Osteoblast (primary cell): ENCODE data around the gene MGAT5. TPM values are rescaled to one million over a fixed set of nuclear protein-coding genes. Genes with fewer than 3 reads are reported as not detected.

Experiments used
- DNase-seq: peaks from one replicate; pipeline ENCODE4 v3.0.0; 2011; ENCODE audit warnings: low spot score, mixed read lengths; ENCODE audit not compliant: insufficient read length; ENCODE audit errors: missing footprints
- H2AFZ ChIP-seq: 2 replicates; pipeline ENCODE4 v1.6.0; 2011; ENCODE audit warnings: mild to moderate bottlenecking, low read length
- H3K27ac ChIP-seq: 2 replicates; pipeline ENCODE4 v1.5.1; 2011; ENCODE audit warnings: mild to moderate bottlenecking, low read depth, low read length, moderate library complexity
- H3K27me3 ChIP-seq: 2 replicates; pipeline ENCODE4 v1.6.0; 2012; ENCODE audit warnings: mild to moderate bottlenecking, control low read depth, inconsistent platforms, low read length, moderate library complexity; ENCODE audit not compliant: insufficient read depth
- H3K36me3 ChIP-seq: 2 replicates; pipeline ENCODE4 v1.5.1; 2011; ENCODE audit warnings: mild to moderate bottlenecking, low read length, control low read depth, moderate library complexity; ENCODE audit not compliant: insufficient read depth
- H3K4me1 ChIP-seq: 2 replicates; pipeline ENCODE4 v1.5.1; 2011; ENCODE audit warnings: mild to moderate bottlenecking, low read length, control low read depth, moderate library complexity; ENCODE audit not compliant: insufficient read depth
- H3K4me2 ChIP-seq: 2 replicates; pipeline ENCODE4 v1.6.0; 2011; ENCODE audit warnings: mild to moderate bottlenecking, low read length; ENCODE audit not compliant: insufficient read depth
- H3K4me3 ChIP-seq: fragments of 200-600 bp; sonication (generic); 3 replicates; pipeline ENCODE4 v1.5.1; 2012; ENCODE audit warnings: mild to moderate bottlenecking, low read length, inconsistent platforms; ENCODE audit not compliant: insufficient read depth
- H3K79me2 ChIP-seq: 2 replicates; pipeline ENCODE4 v1.6.0; 2012; ENCODE audit warnings: mild to moderate bottlenecking, low read length, control low read depth, inconsistent platforms; ENCODE audit not compliant: insufficient read depth
- H3K9me3 ChIP-seq: 2 replicates; pipeline ENCODE4 v1.5.1; 2011; ENCODE audit warnings: low read depth, low read length, control low read depth
- H4K20me1 ChIP-seq: 2 replicates; pipeline ENCODE4 v1.6.0; 2012; ENCODE audit warnings: mild to moderate bottlenecking, low read length, control low read depth; ENCODE audit not compliant: insufficient read depth
- total RNA-seq: library from RNA; depleted of rRNA; stranded (reverse); fragments of >200 nt; gene quantifications from 2 replicates; pipeline ENCODE4 v1.2.3, GENCODE V29; 2012
- TF ChIP-seq, protein P1 (sequence below): IDR thresholded peaks from 2 replicates; pipeline ENCODE4 v1.5.1; 2011; ENCODE audit warnings: mild to moderate bottlenecking, low read depth, low read length, moderate library complexity; ENCODE audit errors: extremely low read depth

MGAT5 gene
- total RNA-seq, 1 donor, result 29.7 TPM

DNA sequence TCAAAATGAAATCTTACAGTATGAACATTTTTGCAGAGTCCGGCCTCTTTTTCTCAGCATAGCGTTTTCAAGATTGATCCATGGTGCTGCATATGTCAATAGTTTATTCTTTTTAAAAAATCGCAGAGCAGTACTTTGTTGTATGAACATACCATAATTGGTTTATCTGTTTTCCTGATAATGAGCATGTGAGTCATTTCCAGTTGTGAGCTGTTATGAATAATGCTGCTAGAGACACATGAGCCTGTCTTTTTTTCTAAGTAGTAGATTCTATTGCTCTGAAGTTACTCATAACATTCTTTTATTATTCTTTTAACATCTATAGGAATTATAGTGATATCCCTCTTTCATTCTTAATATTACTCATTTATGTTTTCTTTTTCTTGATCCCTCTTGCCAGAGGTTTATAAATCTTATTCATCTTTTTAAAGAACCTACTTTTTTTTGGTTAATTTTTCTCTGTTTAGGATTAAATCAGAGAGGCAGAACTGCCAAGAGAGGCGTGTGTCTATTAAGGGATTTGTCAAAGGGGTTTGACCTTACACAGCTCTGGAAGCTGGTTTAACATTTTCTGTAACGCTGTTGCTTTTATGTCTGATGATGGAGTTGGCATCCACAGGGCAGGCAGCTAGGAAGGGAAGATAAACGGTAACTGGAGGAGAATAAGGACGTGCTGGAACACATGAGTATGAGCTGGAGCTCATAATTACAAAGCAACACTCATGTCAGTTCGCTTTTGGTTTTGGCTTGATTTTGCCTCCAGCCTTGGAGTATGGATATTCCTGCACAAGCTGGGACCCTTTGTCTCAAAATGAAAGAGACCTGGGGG is 47.4 kb downstream of the MGAT5 start:
- Histone ChIP-seq H3K79me2 (no peaks in the 10 kb centered on the region), H2AFZ (peak overlapping the region; percentile 56), H4K20me1 (peaks cover 4% of the 10 kb centered on the region), H3K4me3 (peak overlapping the region; percentile 28), H3K36me3 (no peaks in the 10 kb centered on the region), H3K27me3 (no peaks in the 10 kb centered on the region), H3K4me1 (peaks cover 17% of the 10 kb centered on the region), H3K9me3 (no peaks in the 10 kb centered on the region), H3K4me2 (peak overlapping the region; percentile 83), H3K27ac (peak overlapping the region; percentile 78)
- TF ChIP-seq, protein P1, sequence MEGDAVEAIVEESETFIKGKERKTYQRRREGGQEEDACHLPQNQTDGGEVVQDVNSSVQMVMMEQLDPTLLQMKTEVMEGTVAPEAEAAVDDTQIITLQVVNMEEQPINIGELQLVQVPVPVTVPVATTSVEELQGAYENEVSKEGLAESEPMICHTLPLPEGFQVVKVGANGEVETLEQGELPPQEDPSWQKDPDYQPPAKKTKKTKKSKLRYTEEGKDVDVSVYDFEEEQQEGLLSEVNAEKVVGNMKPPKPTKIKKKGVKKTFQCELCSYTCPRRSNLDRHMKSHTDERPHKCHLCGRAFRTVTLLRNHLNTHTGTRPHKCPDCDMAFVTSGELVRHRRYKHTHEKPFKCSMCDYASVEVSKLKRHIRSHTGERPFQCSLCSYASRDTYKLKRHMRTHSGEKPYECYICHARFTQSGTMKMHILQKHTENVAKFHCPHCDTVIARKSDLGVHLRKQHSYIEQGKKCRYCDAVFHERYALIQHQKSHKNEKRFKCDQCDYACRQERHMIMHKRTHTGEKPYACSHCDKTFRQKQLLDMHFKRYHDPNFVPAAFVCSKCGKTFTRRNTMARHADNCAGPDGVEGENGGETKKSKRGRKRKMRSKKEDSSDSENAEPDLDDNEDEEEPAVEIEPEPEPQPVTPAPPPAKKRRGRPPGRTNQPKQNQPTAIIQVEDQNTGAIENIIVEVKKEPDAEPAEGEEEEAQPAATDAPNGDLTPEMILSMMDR, result no peak
- DNase-seq, result peak; percentile 64

DNA sequence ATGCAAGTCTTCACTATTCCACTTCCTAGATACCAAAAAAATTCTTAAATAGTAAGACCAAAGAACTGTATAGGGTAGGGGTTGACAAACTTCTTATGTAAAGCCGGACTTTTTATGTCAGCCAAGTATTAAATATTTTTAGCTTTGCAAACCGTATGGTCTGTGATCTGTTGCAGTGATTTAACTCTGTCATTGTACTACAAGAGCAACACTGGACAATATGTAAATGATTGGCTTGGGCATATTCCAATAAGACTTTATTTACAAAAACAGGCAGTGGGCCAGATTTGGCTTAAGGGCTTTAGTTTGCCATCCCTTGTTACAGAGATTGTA is 48.0 kb downstream of the MGAT5 start:
- no peak for DNase-seq
- peaks cover 4% of the 10 kb centered on the region for H4K20me1 ChIP-seq
- H3K4me1 ChIP-seq, result peaks cover 17% of the 10 kb centered on the region
- peak overlapping the region; percentile 28 for H3K4me3 ChIP-seq
- H3K9me3 ChIP-seq, result no peaks in the 10 kb centered on the region
- H2AFZ ChIP-seq, result peak overlapping the region; percentile 56
- H3K79me2 ChIP-seq, result no peaks in the 10 kb centered on the region
- TF ChIP-seq, protein P1, result no peak
- peak overlapping the region; percentile 83 for H3K4me2 ChIP-seq
- H3K27ac ChIP-seq, result peak overlapping the region; percentile 78
- H3K36me3 ChIP-seq, result no peaks in the 10 kb centered on the region
- no peaks in the 10 kb centered on the region for H3K27me3 ChIP-seq

DNA sequence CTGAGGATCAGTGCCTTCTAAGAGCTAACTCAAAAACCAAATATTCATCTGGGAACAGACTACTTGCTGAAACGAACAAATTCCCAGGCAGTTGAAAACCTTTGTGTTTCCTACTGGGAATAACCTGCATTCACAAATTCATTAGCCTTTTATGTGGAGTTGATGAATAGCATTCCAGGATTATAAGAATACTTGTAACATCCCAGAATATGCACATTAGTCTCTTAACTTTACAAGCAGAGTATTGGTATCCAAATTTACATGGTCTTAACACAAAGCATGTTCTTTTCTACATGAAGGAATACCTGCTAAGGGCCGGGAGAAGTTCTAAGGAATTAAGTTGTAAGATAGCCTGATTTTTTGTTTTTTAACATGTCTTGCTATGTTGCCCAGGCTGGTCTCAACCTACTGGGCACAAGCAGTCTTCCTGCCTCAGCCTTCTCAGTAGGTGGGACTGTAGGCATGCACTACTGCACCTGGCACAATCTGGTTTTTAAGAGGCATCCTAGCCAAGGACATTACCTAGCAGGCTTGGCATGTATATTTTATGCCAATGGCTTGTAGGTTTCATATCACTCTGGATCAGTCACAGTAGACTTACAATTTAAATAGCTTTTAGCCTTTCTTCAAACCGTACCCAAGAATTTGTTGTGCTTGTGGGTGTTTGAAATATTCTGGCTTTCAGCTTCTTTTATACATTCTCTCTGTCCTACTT is 50.7 kb downstream of the MGAT5 start:
- Histone ChIP-seq H3K36me3 (no peaks in the 10 kb centered on the region), H3K27ac (no peak overlapping the region), H3K4me3 (no peak overlapping the region), H3K4me2 (no peak overlapping the region), H4K20me1 (peaks cover 4% of the 10 kb centered on the region), H3K79me2 (no peaks in the 10 kb centered on the region), H3K9me3 (no peaks in the 10 kb centered on the region), H3K4me1 (peaks cover 17% of the 10 kb centered on the region), H3K27me3 (no peaks in the 10 kb centered on the region), H2AFZ (no peak overlapping the region)
- no peak for DNase-seq
- TF ChIP-seq, protein P1, result no peak

DNA sequence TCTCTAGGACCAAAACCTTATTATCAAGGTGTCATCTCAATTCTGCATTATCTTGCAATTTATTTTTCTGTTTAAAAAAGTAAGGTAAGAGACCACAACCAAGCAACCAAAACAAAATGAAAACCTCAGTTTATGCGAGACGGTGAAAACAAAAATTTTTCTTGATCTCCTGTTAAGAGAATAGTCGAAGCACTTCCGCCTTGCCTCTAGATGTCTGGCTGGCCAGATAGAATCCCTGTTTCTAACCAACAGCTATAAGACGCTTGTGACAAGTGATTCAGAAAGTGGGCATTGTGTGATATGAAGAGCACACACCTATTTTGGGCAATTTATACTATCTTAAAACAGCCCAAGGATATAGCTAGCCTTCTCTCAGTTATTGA is 51.2 kb downstream of the MGAT5 start:
- TF ChIP-seq, protein P1, result no peak
- Histone ChIP-seq H3K4me3 (no peak overlapping the region), H3K79me2 (no peaks in the 10 kb centered on the region), H3K9me3 (no peaks in the 10 kb centered on the region), H3K36me3 (no peaks in the 10 kb centered on the region), H3K27ac (no peak overlapping the region), H3K4me2 (no peak overlapping the region), H3K4me1 (peaks cover 17% of the 10 kb centered on the region), H3K27me3 (no peaks in the 10 kb centered on the region), H4K20me1 (peaks cover 4% of the 10 kb centered on the region), H2AFZ (no peak overlapping the region)
- no peak for DNase-seq
